ENCODE results near the gene STAB2.
A peak's percentile ranks its signal among the peaks of the same experiment; 100 is the strongest.
"Not testable (repeated sequence)": the region's sequence is repeated elsewhere in the genome, so short reads cannot be mapped to it uniquely, and the experiment has no call there.

Gene STAB2

GRCh38 chr12:103589517-103589916 lies 2.4 kb downstream of the STAB2 start:
- DNase-seq = no peak

GRCh38 chr12:103590271-103590670 lies 3.2 kb downstream of the STAB2 start:
- DNase-seq = no peak

- DNase-seq = no peak
Observed at GRCh38 chr12:103596981-103597380, 9.9 kb downstream of the STAB2 start.

- DNase-seq = no peak
Observed at GRCh38 chr12:103599274-103599673, 12.2 kb downstream of the STAB2 start.

GRCh38 chr12:103600967-103601728 lies 14.1 kb downstream of the STAB2 start:
- no peak for DNase-seq

- no peak for DNase-seq
Observed at GRCh38 chr12:103620395-103620794, 33.3 kb downstream of the STAB2 start.

GRCh38 chr12:103623716-103624115 lies 36.6 kb downstream of the STAB2 start:
- no peak for DNase-seq

- DNase-seq = no peak
Observed at GRCh38 chr12:103626498-103626897, 39.4 kb downstream of the STAB2 start.

GRCh38 chr12:103627189-103627855 lies 40.2 kb downstream of the STAB2 start:
- no peak for DNase-seq

- peak; percentile 77 to 79 for DNase-seq
Observed at GRCh38 chr12:103632554-103633216, 45.6 kb downstream of the STAB2 start.

GRCh38 chr12:103634732-103635131 lies 47.7 kb downstream of the STAB2 start:
- DNase-seq = no peak

- DNase-seq = no peak
Observed at GRCh38 chr12:103635419-103635818, 48.3 kb downstream of the STAB2 start.

GRCh38 chr12:103637021-103637420 lies 49.9 kb downstream of the STAB2 start:
- no peak for DNase-seq

- DNase-seq = no peak
Observed at GRCh38 chr12:103637429-103637828, 50.4 kb downstream of the STAB2 start.

- DNase-seq = no peak
Observed at GRCh38 chr12:103639983-103640382, 52.9 kb downstream of the STAB2 start.

GRCh38 chr12:103640410-103640809 lies 53.3 kb downstream of the STAB2 start:
- DNase-seq = no peak

- DNase-seq = no peak
Observed at GRCh38 chr12:103640831-103641230, 53.8 kb downstream of the STAB2 start.

- no peak for DNase-seq
Observed at GRCh38 chr12:103642240-103642864, 55.3 kb downstream of the STAB2 start.

GRCh38 chr12:103645202-103645601 lies 58.1 kb downstream of the STAB2 start:
- DNase-seq = no peak

- no peak for DNase-seq
Observed at GRCh38 chr12:103647267-103647666, 60.2 kb downstream of the STAB2 start.

GRCh38 chr12:103652808-103653207 lies 65.7 kb downstream of the STAB2 start:
- no peak for DNase-seq

GRCh38 chr12:103653568-103654173 lies 66.6 kb downstream of the STAB2 start:
- not testable (repeated sequence) for DNase-seq

- DNase-seq = no peak
Observed at GRCh38 chr12:103654816-103655215, 67.7 kb downstream of the STAB2 start.
